GM23338 (cell line): Measurements from ENCODE around the gene FZD2. TPM values are rescaled to one million over a fixed set of nuclear protein-coding genes. Genes with fewer than 3 reads are reported as not detected.
A peak's percentile ranks its signal among the peaks of the same experiment; 100 is the strongest.

Source experiments
- ATAC-seq: fragments of 200-7000 bp; cut with Tn5 transposase; 3 replicates; pipeline ENCODE4 v1.9.1; 2020
- DNase-seq: peaks from one replicate; pipeline ENCODE4 v3.0.0-alpha.2; 2015; ENCODE audit warnings: low spot score
- H2AFZ ChIP-seq: fragments of 200-600 bp; sonication (generic); 2 replicates; pipeline ENCODE4 v1.8.0; 2016; ENCODE audit warnings: antibody characterized with exemption, mild to moderate bottlenecking, moderate library complexity
- H3F3A ChIP-seq: fragments of 200-600 bp; sonication (generic); replicated peaks from 2 replicates; pipeline ENCODE4 v1.8.0; 2017; ENCODE audit warnings: antibody characterized with exemption, mixed run types, low read depth
- H3K27ac ChIP-seq: fragments of 200-600 bp; sonication (generic); 2 replicates; pipeline ENCODE4 v1.6.1; 2016; ENCODE audit warnings: low read depth
- H3K27me3 ChIP-seq: fragments of 200-600 bp; sonication (generic); 2 replicates; pipeline ENCODE4 v1.8.0; 2016; ENCODE audit warnings: mild to moderate bottlenecking, mixed run types, moderate library complexity; ENCODE audit not compliant: insufficient read depth
- H3K36me3 ChIP-seq: fragments of 200-600 bp; sonication (generic); 2 replicates; pipeline ENCODE4 v1.8.0; 2016; ENCODE audit warnings: mild to moderate bottlenecking; ENCODE audit not compliant: insufficient read depth
- H3K4me1 ChIP-seq: fragments of 200-600 bp; sonication (generic); 2 replicates; pipeline ENCODE4 v1.8.0; 2016; ENCODE audit warnings: mild to moderate bottlenecking, moderate library complexity; ENCODE audit not compliant: insufficient read depth
- H3K4me2 ChIP-seq: fragments of 200-600 bp; sonication (generic); 2 replicates; pipeline ENCODE4 v1.7.1; 2017; ENCODE audit warnings: mixed run types
- H3K4me3 ChIP-seq: fragments of 200-600 bp; sonication (generic); 2 replicates; pipeline ENCODE4 v1.6.1; 2016; ENCODE audit warnings: mixed run types
- H3K79me2 ChIP-seq: fragments of 200-600 bp; sonication (generic); replicated peaks from 2 replicates; pipeline ENCODE4 v1.8.0; 2017; ENCODE audit warnings: mild to moderate bottlenecking; ENCODE audit not compliant: insufficient read depth
- H3K9me2 ChIP-seq: fragments of 200-600 bp; sonication (generic); 2 replicates; pipeline ENCODE4 v1.8.0; 2017; ENCODE audit not compliant: insufficient read depth
- H4K20me1 ChIP-seq: fragments of 200-600 bp; sonication (generic); replicated peaks from 2 replicates; pipeline ENCODE4 v1.8.0; 2017; ENCODE audit warnings: mild to moderate bottlenecking; ENCODE audit not compliant: insufficient read depth
- H3K27ac Mint-ChIP-seq: 2 replicates; pipeline ENCODE4 v1.8.0; 2020; ENCODE audit warnings: inconsistent platforms, mild to moderate bottlenecking, moderate library complexity, mixed read lengths
- H3K27me3 Mint-ChIP-seq: 3 replicates; pipeline ENCODE4 v1.8.0; 2022; ENCODE audit warnings: low read depth, mild to moderate bottlenecking, moderate library complexity, mixed read lengths, inconsistent platforms; ENCODE audit not compliant: insufficient read depth, poor library complexity
- H3K36me3 Mint-ChIP-seq: 3 replicates; pipeline ENCODE4 v1.8.0; 2021; ENCODE audit warnings: low read depth, mild to moderate bottlenecking, inconsistent platforms, moderate library complexity, mixed read lengths
- H3K4me1 Mint-ChIP-seq: 3 replicates; pipeline ENCODE4 v1.8.0; 2020; ENCODE audit warnings: mild to moderate bottlenecking, inconsistent platforms, mixed read lengths
- H3K4me3 Mint-ChIP-seq: 3 replicates; pipeline ENCODE4 v1.8.0; 2021; ENCODE audit warnings: moderate library complexity, mild to moderate bottlenecking, inconsistent platforms, mixed read lengths
- H3K9me3 Mint-ChIP-seq: 3 replicates; pipeline ENCODE4 v1.8.0; 2020; ENCODE audit warnings: moderate library complexity, mild to moderate bottlenecking, inconsistent platforms, mixed read lengths
- CREB1 ChIP-seq: fragments of 250-450 bp; sonication (Bioruptor Pico); IDR thresholded peaks from 2 replicates; pipeline ENCODE4 v1.5.0; 2020; ENCODE audit warnings: low read depth, mild to moderate bottlenecking, moderate library complexity
- CTCF ChIP-seq, 2 experiments: fragments of 200-600 bp in 1 of 2; sonication (generic) in 1 of 2; conservative IDR thresholded peaks; 2 replicates each; pipeline versions ENCODE4 v1.5.1 to v1.6.1; 2016 to 2017; ENCODE audit warnings: antibody characterized with exemption in 2 of 2, low read depth in 2 of 2, mild to moderate bottlenecking in 2 of 2, moderate library complexity in 1 of 2
- ETS1 ChIP-seq: IDR thresholded peaks from 2 replicates; pipeline ENCODE4 v1.6.1; 2016; ENCODE audit warnings: antibody characterized with exemption
- EZH2 ChIP-seq: fragments of 200-600 bp; sonication (generic); IDR thresholded peaks from one replicate; pipeline ENCODE4 v1.8.0; 2017; ENCODE audit warnings: antibody characterized with exemption, mild to moderate bottlenecking, low read depth; ENCODE audit not compliant: unreplicated experiment
- EZH2phosphoT487 ChIP-seq: fragments of 200-600 bp; sonication (generic); IDR thresholded peaks from one replicate; pipeline ENCODE4 v1.8.1; 2018; ENCODE audit warnings: antibody characterized with exemption; ENCODE audit not compliant: unreplicated experiment
- JUNB ChIP-seq: IDR thresholded peaks from one replicate; pipeline ENCODE4 v1.6.1; 2016; ENCODE audit warnings: antibody characterized with exemption; ENCODE audit not compliant: unreplicated experiment
- NANOG ChIP-seq: IDR thresholded peaks from 2 replicates; pipeline ENCODE4 v1.6.1; 2016; ENCODE audit warnings: antibody characterized with exemption, borderline replicate concordance
- POLR2AphosphoS5 ChIP-seq: IDR thresholded peaks from 2 replicates; pipeline ENCODE4 v1.6.1; 2016; ENCODE audit warnings: antibody characterized with exemption, low read depth
- REST ChIP-seq: IDR thresholded peaks from one replicate; pipeline ENCODE4 v1.6.1; 2018; ENCODE audit warnings: antibody characterized with exemption; ENCODE audit not compliant: unreplicated experiment
- STAT1 ChIP-seq: IDR thresholded peaks from one replicate; pipeline ENCODE4 v1.6.1; 2016; ENCODE audit warnings: antibody characterized with exemption; ENCODE audit not compliant: unreplicated experiment
- ZNF114 ChIP-seq: fragments of 250-450 bp; sonication (Bioruptor Pico); IDR thresholded peaks from 2 replicates; pipeline ENCODE4 v1.5.0; 2020; ENCODE audit warnings: mild to moderate bottlenecking, moderate library complexity
- ZNF331 ChIP-seq: fragments of 250-450 bp; sonication (Bioruptor Pico); IDR thresholded peaks from 2 replicates; pipeline ENCODE4 v1.5.0; 2020; ENCODE audit warnings: low read depth, mild to moderate bottlenecking, moderate library complexity
- ZNF462 ChIP-seq: fragments of 250-450 bp; sonication (Bioruptor Pico); IDR thresholded peaks from 2 replicates; pipeline ENCODE4 v1.5.0; 2020; ENCODE audit warnings: mild to moderate bottlenecking, moderate library complexity
- polyA plus RNA-seq: library from polyadenylated mRNA; unstranded; fragments of >200 nt; fragmentation: Nextera tagmentation; extraction: Ambion mirVana; gene quantifications from 2 replicates; pipeline ENCODE4 v1.2.1, GENCODE V29; 2016
- total RNA-seq: library from RNA; depleted of rRNA; stranded (reverse); fragments of >200 nt; shearing (Covaris generic); gene quantifications from 2 replicates; pipeline ENCODE4 v1.2.3, GENCODE V29; 2014

Gene FZD2
- total and polyA plus RNA-seq, 2 experiments from 2014 or later = 6.2 to 7.6 TPM

- TF ChIP-seq EZH2phosphoT487 (no peak), CREB1 (CRISPR knock-in tag) (no peak), CTCF (conservative IDR thresholded peaks at IDR 0.05; ENCODE audit: low read depth in 2 of 2) (no peak), ZNF114 (CRISPR knock-in tag) (no peak), STAT1 (no peak), NANOG (no peak), REST (no peak), JUNB (no peak), POLR2AphosphoS5 (no peak), ZNF331 (CRISPR knock-in tag) (no peak), ZNF462 (CRISPR knock-in tag) (no peak), ETS1 (no peak), EZH2 (no peak)
- DNase-seq (no peak), ATAC-seq (no peak)
- no peaks in the 10 kb centered on the region for H3K36me3 ChIP-seq
- no peaks in the 10 kb centered on the region for H3K27me3 ChIP-seq
- 0 out of 2 replicates have a peak overlapping the region, but pooled peaks have one; percentile 38 for H2AFZ ChIP-seq
- no peak overlapping the region for H3K27ac Mint-ChIP-seq
- no peak overlapping the region for H3K4me3 Mint-ChIP-seq
- H4K20me1 ChIP-seq = no peaks in the 10 kb centered on the region
- no peak overlapping the region for H3K27ac ChIP-seq
- H3K4me3 ChIP-seq = no peak overlapping the region
- H3K9me3 Mint-ChIP-seq = no peaks in the 10 kb centered on the region
- peaks cover 39% of the 10 kb centered on the region for H3K4me1 Mint-ChIP-seq
- H3K79me2 ChIP-seq = no peaks in the 10 kb centered on the region
- H3F3A ChIP-seq = no peaks in the 10 kb centered on the region
- H3K4me1 ChIP-seq = peaks cover 12% of the 10 kb centered on the region
- H3K27me3 Mint-ChIP-seq = peaks cover 6% of the 10 kb centered on the region
- 0 out of 2 replicates have a peak overlapping the region, but pooled peaks have one; percentile 26 for H3K4me2 ChIP-seq
- no peaks in the 10 kb centered on the region; the same call in 2 of the 3 replicates for H3K36me3 Mint-ChIP-seq
- H3K9me2 ChIP-seq = 0 out of 2 replicates have a peak, but pooled peaks cover 3% of the 10 kb centered on the region
Observed at GRCh38 chr17:44610331-44610730, 53.0 kb downstream of the FZD2 start.
